ENCODE data around the gene DNAJC19.

DNAJC19 gene

GRCh38 chr3:180947761-180948390, 41.7 kb downstream of the DNAJC19 start:
- H3K4me1 ChIP-seq (ENCODE audit: control insufficient read depth, insufficient read depth, low read length), result no peaks in the 10 kb centered on the region
- no peak overlapping the region for H3K9ac ChIP-seq (ENCODE audit: low read length)
- H3K27me3 ChIP-seq (ENCODE audit: control insufficient read depth, insufficient read depth, low read length), result no peaks in the 10 kb centered on the region
- H3K27ac ChIP-seq (ENCODE audit: low read depth, low read length), result no peak overlapping the region
- H3K36me3 ChIP-seq (ENCODE audit: control insufficient read depth, insufficient read depth, low read length), result peaks cover 13% of the 10 kb centered on the region
- H3K4me3 ChIP-seq (ENCODE audit: low read length), result no peak overlapping the region

DNA sequence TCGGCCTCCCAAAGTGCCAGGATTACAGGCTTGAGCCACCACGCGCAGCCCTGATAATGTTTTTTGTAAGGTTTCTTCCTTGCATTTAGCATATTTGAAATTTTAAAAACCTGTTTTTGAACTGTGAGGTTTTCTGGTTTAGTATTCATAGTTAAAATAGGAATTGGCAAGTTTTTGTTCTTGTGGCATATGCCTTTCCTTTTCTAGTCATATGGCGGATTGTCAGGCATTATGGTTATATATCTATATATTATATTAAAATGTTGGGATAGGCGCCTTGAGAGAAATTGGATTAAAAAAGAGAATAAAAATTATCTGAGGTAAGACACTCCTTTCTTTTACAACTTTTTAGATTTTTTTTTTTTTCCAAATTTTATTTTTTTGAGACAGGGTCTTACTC, 48.7 kb downstream of the DNAJC19 start:
- H3K9ac ChIP-seq (ENCODE audit: low read length), result no peak overlapping the region
- no peak overlapping the region for H3K4me3 ChIP-seq (ENCODE audit: low read length)
- peaks cover 7% of the 10 kb centered on the region for H3K36me3 ChIP-seq (ENCODE audit: control insufficient read depth, insufficient read depth, low read length)
- no peaks in the 10 kb centered on the region for H3K4me1 ChIP-seq (ENCODE audit: control insufficient read depth, insufficient read depth, low read length)
- no peaks in the 10 kb centered on the region for H3K27me3 ChIP-seq (ENCODE audit: control insufficient read depth, insufficient read depth, low read length)
- no peak overlapping the region for H3K27ac ChIP-seq (ENCODE audit: low read depth, low read length)

- Histone ChIP-seq H3K36me3 (ENCODE audit: control insufficient read depth, insufficient read depth, low read length) (peaks cover 3% of the 10 kb centered on the region), H3K27me3 (ENCODE audit: control insufficient read depth, insufficient read depth, low read length) (no peaks in the 10 kb centered on the region), H3K4me1 (ENCODE audit: control insufficient read depth, insufficient read depth, low read length) (no peaks in the 10 kb centered on the region), H3K4me3 (ENCODE audit: low read length) (no peak overlapping the region), H3K9ac (ENCODE audit: low read length) (no peak overlapping the region), H3K27ac (ENCODE audit: low read depth, low read length) (no peak overlapping the region)
Observed at GRCh38 chr3:180934638-180935037, 54.9 kb downstream of the DNAJC19 start.

All from rectal smooth muscle tissue (tissue), 1 donor.